Measurements from ENCODE around the gene HTRA3. TPM values are rescaled to one million over a fixed set of nuclear protein-coding genes. Genes with fewer than 3 reads are reported as not detected.

Gene HTRA3
- total RNA-seq, 1 donor from 2014 or later, result 35.2 TPM

- Histone ChIP-seq H3K27me3 (ENCODE audit: insufficient read depth, low read length) (no peaks in the 10 kb centered on the region), H3K36me3 (ENCODE audit: insufficient read depth, low read length) (no peaks in the 10 kb centered on the region), H3K4me1 (ENCODE audit: insufficient read depth, low read length) (no peaks in the 10 kb centered on the region), H3K9ac (ENCODE audit: low read length) (no peak overlapping the region), H3K27ac (ENCODE audit: low read depth, low read length) (no peak overlapping the region), H2AFZ (ENCODE audit: low read depth, low read length) (no peak overlapping the region), H4K20me1 (ENCODE audit: insufficient read depth, low read length) (no peaks in the 10 kb centered on the region), H3K79me2 (ENCODE audit: insufficient read depth, low read length) (no peaks in the 10 kb centered on the region), H3K9me3 (ENCODE audit: insufficient read depth, low read depth, low read length) (no peaks in the 10 kb centered on the region), H3K4me3 (ENCODE audit: insufficient read depth, low read depth, low read length) (no peak overlapping the region), H3K4me2 (ENCODE audit: low read length) (no peak overlapping the region)
- DNase-seq (ENCODE audit: low read depth), result no peak
- H3K9me3 Mint-ChIP-seq (ENCODE audit: unreplicated experiment), result peaks cover 2% of the 10 kb centered on the region
- H3K27me3 Mint-ChIP-seq (ENCODE audit: low read depth, unreplicated experiment), result peaks cover 22% of the 10 kb centered on the region
- H3K4me3 Mint-ChIP-seq (ENCODE audit: unreplicated experiment), result no peak overlapping the region
- no peak overlapping the region for H3K27ac Mint-ChIP-seq (ENCODE audit: unreplicated experiment)
- no peak for FAIRE-seq
- H3K36me3 Mint-ChIP-seq (ENCODE audit: low read depth, unreplicated experiment), result peaks cover 26% of the 10 kb centered on the region
- TF ChIP-seq CTCF (IDR thresholded peaks at IDR 0.05; ENCODE audit: insufficient read depth, low read depth, low read length) (no peak), EZH2 (IDR thresholded peaks at IDR 0.05; ENCODE audit: insufficient read depth, low read length) (no peak)
- H3K4me1 Mint-ChIP-seq (ENCODE audit: low read depth, unreplicated experiment), result peaks cover 2% of the 10 kb centered on the region
These were observed 16.6 kb downstream of the HTRA3 start for GRCh38 chr4:8285976-8286718.

- DNase-seq (ENCODE audit: low read depth) (no peak), FAIRE-seq (no peak)
- Histone ChIP-seq H3K36me3 (ENCODE audit: insufficient read depth, low read length) (no peaks in the 10 kb centered on the region), H3K4me3 (ENCODE audit: insufficient read depth, low read depth, low read length) (no peak overlapping the region), H3K27me3 (ENCODE audit: insufficient read depth, low read length) (no peaks in the 10 kb centered on the region), H3K4me1 (ENCODE audit: insufficient read depth, low read length) (no peaks in the 10 kb centered on the region), H3K9ac (ENCODE audit: low read length) (no peak overlapping the region), H3K4me2 (ENCODE audit: low read length) (no peak overlapping the region), H3K27ac (ENCODE audit: low read depth, low read length) (no peak overlapping the region), H3K9me3 (ENCODE audit: insufficient read depth, low read depth, low read length) (no peaks in the 10 kb centered on the region), H4K20me1 (ENCODE audit: insufficient read depth, low read length) (no peaks in the 10 kb centered on the region), H3K79me2 (ENCODE audit: insufficient read depth, low read length) (no peaks in the 10 kb centered on the region), H2AFZ (ENCODE audit: low read depth, low read length) (no peak overlapping the region)
- Mint-ChIP-seq H3K4me1 (ENCODE audit: low read depth, unreplicated experiment) (peaks cover 2% of the 10 kb centered on the region), H3K27ac (ENCODE audit: unreplicated experiment) (no peak overlapping the region), H3K36me3 (ENCODE audit: low read depth, unreplicated experiment) (peaks cover 29% of the 10 kb centered on the region), H3K9me3 (ENCODE audit: unreplicated experiment) (peaks cover 2% of the 10 kb centered on the region), H3K27me3 (ENCODE audit: low read depth, unreplicated experiment) (peaks cover 22% of the 10 kb centered on the region), H3K4me3 (ENCODE audit: unreplicated experiment) (no peak overlapping the region)
- TF ChIP-seq EZH2 (IDR thresholded peaks at IDR 0.05; ENCODE audit: insufficient read depth, low read length) (no peak), CTCF (IDR thresholded peaks at IDR 0.05; ENCODE audit: insufficient read depth, low read depth, low read length) (no peak)
These were observed 17.3 kb downstream of the HTRA3 start for GRCh38 chr4:8286719-8287342.

All from astrocyte (in vitro differentiated cells and primary cell).